GM12801 (cell line): ENCODE data around the gene ME2.

Source experiments
- CTCF ChIP-seq: IDR thresholded peaks from one replicate; pipeline ENCODE4 v1.5.1; 2011; ENCODE audit warnings: control low read depth; ENCODE audit not compliant: insufficient read length; ENCODE audit errors: extremely low read depth

Gene ME2

GRCh38 chr18:50909261-50909660 is 30.3 kb downstream of the ME2 start:
- no peak for TF ChIP-seq CTCF

- no peak for TF ChIP-seq CTCF
These were observed 32.1 kb downstream of the ME2 start for GRCh38 chr18:50911006-50911405.

- TF ChIP-seq CTCF = no peak
These were observed 38.1 kb downstream of the ME2 start for GRCh38 chr18:50917021-50917420.

GRCh38 chr18:50918153-50918552 is 39.2 kb downstream of the ME2 start:
- TF ChIP-seq CTCF = no peak

GRCh38 chr18:50924372-50924771 is 45.5 kb downstream of the ME2 start:
- TF ChIP-seq CTCF = no peak

- TF ChIP-seq CTCF = no peak
These were observed 47.6 kb downstream of the ME2 start for GRCh38 chr18:50926521-50926920.

- TF ChIP-seq CTCF = no peak
These were observed 49.6 kb downstream of the ME2 start for GRCh38 chr18:50928551-50928950.

- no peak for TF ChIP-seq CTCF
These were observed 54.8 kb downstream of the ME2 start for GRCh38 chr18:50933684-50934083.
